ENCODE results near the gene ZFPM1. TPM values are rescaled to one million over a fixed set of nuclear protein-coding genes. Genes with fewer than 3 reads are reported as not detected.

Gene ZFPM1
- total RNA-seq, 1 donor from 2014 or later, result 1.7 TPM

GRCh38 chr16:88451586-88452481 lies 1.2 kb upstream of the ZFPM1 start:
- Histone ChIP-seq H3K27ac (peak overlapping the region; percentile 67), H3K9me3 (no peaks in the 10 kb centered on the region)
- peak in 1 of 2 donors; percentile 91 for DNase-seq (ENCODE audit: extremely low spot score in 2 of 2)

GRCh38 chr16:88452482-88453216 lies 431 bp upstream of the ZFPM1 start:
- H3K36me3 ChIP-seq, result no peaks in the 10 kb centered on the region
- peak in 1 of 2 donors; percentile 33 for TF ChIP-seq POLR2AphosphoS5 (IDR thresholded peaks at IDR 0.05; ENCODE audit: insufficient read depth in 1 of 2, low read depth in 1 of 2)
- TF ChIP-seq CTCF (IDR thresholded peaks at IDR 0.05), result no peak
- peak overlapping the region; percentile 57 to 80 for H3K4me3 ChIP-seq
- peak in 1 of 2 donors; percentile 93 for DNase-seq (ENCODE audit: extremely low spot score in 2 of 2)
- peak overlapping the region; percentile 67 for H3K27ac ChIP-seq
- intact Hi-C loops (cut with DNase I), result no loop called here
- H3K4me1 ChIP-seq, result peaks cover 31% of the 10 kb centered on the region
- H3K9me3 ChIP-seq, result no peaks in the 10 kb centered on the region
- H3K27me3 ChIP-seq, result no peaks in the 10 kb centered on the region

More at GRCh38 chr16:88451586-88452481, 1.2 kb upstream of the ZFPM1 start:
- no peak for TF ChIP-seq POLR2AphosphoS5 (IDR thresholded peaks at IDR 0.05; ENCODE audit: insufficient read depth in 1 of 2, low read depth in 1 of 2)
- no peak for TF ChIP-seq POLR2A (IDR thresholded peaks at IDR 0.05)
- TF ChIP-seq CTCF (IDR thresholded peaks at IDR 0.05), result no peak
- Histone ChIP-seq H3K27me3 (no peaks in the 10 kb centered on the region), H3K36me3 (no peaks in the 10 kb centered on the region), H3K4me3 (peak overlapping the region; percentile 57 to 80), H3K4me1 (peaks cover 31% of the 10 kb centered on the region)
- intact Hi-C loops (cut with DNase I), result no loop called here

- peak overlapping the region; percentile 65 for H3K27ac ChIP-seq
- H3K27me3 ChIP-seq, result no peaks in the 10 kb centered on the region
- no peaks in the 10 kb centered on the region for H3K36me3 ChIP-seq
- TF ChIP-seq POLR2AphosphoS5 (IDR thresholded peaks at IDR 0.05; ENCODE audit: insufficient read depth in 1 of 2, low read depth in 1 of 2) (no peak), CTCF (IDR thresholded peaks at IDR 0.05) (no peak), POLR2A (IDR thresholded peaks at IDR 0.05) (no peak)
- intact Hi-C loops (cut with DNase I), result no loop called here
- no peaks in the 10 kb centered on the region for H3K9me3 ChIP-seq
- H3K4me3 ChIP-seq, result peak overlapping the region; percentile 57 to 80
- H3K4me1 ChIP-seq, result peaks cover 31% of the 10 kb centered on the region
- no peak for DNase-seq (ENCODE audit: extremely low spot score in 2 of 2)
Observed at GRCh38 chr16:88453611-88454522, 787 bp downstream of the ZFPM1 start.

GRCh38 chr16:88454523-88454947 lies 1.5 kb downstream of the ZFPM1 start:
- no peaks in the 10 kb centered on the region for H3K36me3 ChIP-seq
- DNase-seq (ENCODE audit: extremely low spot score in 2 of 2), result no peak
- TF ChIP-seq CTCF (IDR thresholded peaks at IDR 0.05), result no peak
- no peak for TF ChIP-seq POLR2AphosphoS5 (IDR thresholded peaks at IDR 0.05; ENCODE audit: insufficient read depth in 1 of 2, low read depth in 1 of 2)
- TF ChIP-seq POLR2A (IDR thresholded peaks at IDR 0.05), result no peak
- H3K4me3 ChIP-seq, result peak overlapping the region; percentile 57 to 80
- H3K27me3 ChIP-seq, result no peaks in the 10 kb centered on the region
- H3K9me3 ChIP-seq, result no peaks in the 10 kb centered on the region
- intact Hi-C loops (cut with DNase I), result no loop called here
- H3K4me1 ChIP-seq, result peaks cover 31% of the 10 kb centered on the region
- H3K27ac ChIP-seq, result peak overlapping the region; percentile 65
